SK-N-SH (cell line): ENCODE data around the gene CLMP. TPM values are rescaled to one million over a fixed set of nuclear protein-coding genes. Genes with fewer than 3 reads are reported as not detected.

ENCODE experiments used
- CTCF ChIA-PET: fragments of 300-600, 350-600 bp; formaldehyde crosslinking; extraction: SDS; loops from one replicate; lab custom pipeline; 2021; lab: Yijun Ruan, JAX
- POLR2A ChIA-PET: fragments of 350-600 bp; sonication (Branson Sonifier 250); formaldehyde crosslinking; extraction: SDS; loops from one replicate; lab custom pipeline; 2020; ENCODE audit warnings: antibody characterized with exemption, inconsistent platforms; lab: Yijun Ruan, JAX
- DNase-seq: peaks from one replicate; pipeline ENCODE4 v3.0.0; 2012
- H2AFZ ChIP-seq: fragments of 200-600 bp; sonication (generic); 2 replicates; pipeline ENCODE4 v1.8.1; 2016; ENCODE audit warnings: antibody characterized with exemption, mild to moderate bottlenecking, low read depth
- H3F3A ChIP-seq: fragments of 200-600 bp; sonication (generic); replicated peaks from 2 replicates; pipeline ENCODE3; 2016; ENCODE audit warnings: antibody characterized with exemption, mild to moderate bottlenecking; ENCODE audit not compliant: insufficient read depth
- H3K27ac ChIP-seq, 2 experiments: fragments of 200-500 bp in 1 of 2; fragments of 200-600 bp in 1 of 2; sonication (Bioruptor generic) in 1 of 2; sonication (generic), shearing (Covaris generic) in 1 of 2; 2 replicates each; pipeline versions ENCODE4 v1.5.1 to v1.6.1; 2014 to 2016; ENCODE audit warnings: low read depth in 2 of 2, inconsistent platforms in 1 of 2, low read length in 1 of 2, mild to moderate bottlenecking in 1 of 2, mixed read lengths in 1 of 2
- H3K27me3 ChIP-seq: fragments of 200-600 bp; sonication (generic), shearing (Covaris generic); 2 replicates; pipeline ENCODE4 v1.6.1; 2016; ENCODE audit warnings: mixed run types; ENCODE audit not compliant: insufficient read depth
- H3K36me3 ChIP-seq, 2 experiments: fragments of 200-500 bp in 1 of 2; fragments of 200-600 bp in 1 of 2; sonication (Bioruptor generic) in 1 of 2; sonication (generic) in 1 of 2; replicated peaks in 1 of 2; 2 replicates each; pipeline versions ENCODE3 to v1.5.1; 2014 to 2016; ENCODE audit warnings: low read length in 1 of 2, mild to moderate bottlenecking in 1 of 2; ENCODE audit not compliant: insufficient read depth in 2 of 2, control insufficient read depth in 1 of 2
- H3K4me1 ChIP-seq, 2 experiments: fragments of 200-500 bp in 1 of 2; fragments of 200-600 bp in 1 of 2; sonication (Bioruptor generic) in 1 of 2; sonication (generic), shearing (Covaris generic) in 1 of 2; 2 replicates each; pipeline versions ENCODE4 v1.5.1 to v1.6.1; 2014 to 2016; ENCODE audit warnings: low read depth in 1 of 2, low read length in 1 of 2, mixed run types in 1 of 2; ENCODE audit not compliant: insufficient read depth in 2 of 2, control insufficient read depth in 1 of 2
- H3K4me2 ChIP-seq: fragments of 200-600 bp; sonication (generic), shearing (Covaris generic); 2 replicates; pipeline ENCODE4 v1.6.1; 2017; ENCODE audit warnings: mixed run types
- H3K4me3 ChIP-seq, 2 experiments: fragments of 200-500 bp in 1 of 2; fragments of 200-600 bp in 1 of 2; sonication (Bioruptor generic) in 1 of 2; sonication (generic), shearing (Covaris generic) in 1 of 2; 2 replicates each; pipeline versions ENCODE4 v1.5.1 to v1.8.1; 2014 to 2016; ENCODE audit warnings: low read depth in 2 of 2, inconsistent platforms in 1 of 2, low read length in 1 of 2, mild to moderate bottlenecking in 1 of 2, mixed read lengths in 1 of 2, moderate library complexity in 1 of 2
- H3K79me2 ChIP-seq: fragments of 200-600 bp; sonication (generic); 2 replicates; pipeline ENCODE4 v1.8.1; 2017; ENCODE audit warnings: mild to moderate bottlenecking; ENCODE audit not compliant: insufficient read depth
- H3K9ac ChIP-seq: fragments of 200-600 bp; sonication (generic); 2 replicates; pipeline ENCODE4 v1.6.1; 2017; ENCODE audit warnings: mixed run types
- H3K9me2 ChIP-seq: fragments of 200-600 bp; sonication (generic); 2 replicates; pipeline ENCODE4 v1.6.1; 2017; ENCODE audit warnings: mixed run types
- H3K9me3 ChIP-seq: fragments of 200-600 bp; sonication (generic); 2 replicates; pipeline ENCODE4 v1.6.1; 2017; ENCODE audit warnings: mixed run types, mild to moderate bottlenecking, moderate library complexity
- H4K20me1 ChIP-seq: fragments of 200-600 bp; sonication (generic); 2 replicates; pipeline ENCODE4 v1.6.1; 2017; ENCODE audit warnings: mild to moderate bottlenecking, mixed run types; ENCODE audit not compliant: insufficient read depth
- EZH2phosphoT487 ChIP-seq: fragments of 200-600 bp; sonication (generic); IDR thresholded peaks from 2 replicates; pipeline ENCODE4 v1.6.1; 2017; ENCODE audit warnings: low read depth, mixed run types, mild to moderate bottlenecking, antibody characterized with exemption, moderate library complexity, borderline replicate concordance
- FOXM1 ChIP-seq: IDR thresholded peaks from 2 replicates; pipeline ENCODE4 v1.4.0; 2012; ENCODE audit warnings: low read depth, mild to moderate bottlenecking
- MEF2A ChIP-seq: IDR thresholded peaks from 2 replicates; pipeline ENCODE4 v1.4.0; 2012; ENCODE audit warnings: low read depth, borderline replicate concordance
- NRF1 ChIP-seq: IDR thresholded peaks from 2 replicates; pipeline ENCODE4 v1.6.1; 2012; ENCODE audit warnings: low read depth, mild to moderate bottlenecking, low read length
- POLR2AphosphoS5 ChIP-seq: IDR thresholded peaks from 2 replicates; pipeline ENCODE4 v1.6.1; 2012; ENCODE audit warnings: low read depth, low read length
- RCOR1 ChIP-seq: fragments of 150-350 bp; IDR thresholded peaks from 2 replicates; pipeline ENCODE4 v1.6.1; 2017; ENCODE audit warnings: antibody characterized with exemption, low read length
- REST ChIP-seq: IDR thresholded peaks from 2 replicates; pipeline ENCODE4 v1.6.1; 2012; ENCODE audit warnings: mild to moderate bottlenecking, low read depth, low read length, moderate library complexity
- RFX5 ChIP-seq: IDR thresholded peaks from 2 replicates; pipeline ENCODE4 v1.6.1; 2012; ENCODE audit warnings: mild to moderate bottlenecking, improper control_type of control experiment, low read length
- RXRA ChIP-seq: IDR thresholded peaks from 2 replicates; pipeline ENCODE4 v1.4.0; 2012; ENCODE audit warnings: low read depth, mild to moderate bottlenecking, borderline replicate concordance
- TAF1 ChIP-seq: IDR thresholded peaks from 2 replicates; pipeline ENCODE4 v1.6.1; 2012; ENCODE audit warnings: low read depth, mild to moderate bottlenecking, low read length, moderate library complexity, borderline replicate concordance
- USF1 ChIP-seq: IDR thresholded peaks from 2 replicates; pipeline ENCODE4 v1.4.0; 2012; ENCODE audit warnings: low read depth, borderline replicate concordance
- USF2 ChIP-seq: fragments of 150-350 bp; IDR thresholded peaks from 2 replicates; pipeline ENCODE4 v1.6.1; 2017; ENCODE audit warnings: antibody characterized with exemption, low read length, low read depth, borderline replicate concordance
- YY1 ChIP-seq: IDR thresholded peaks from 2 replicates; pipeline ENCODE4 v1.4.0; 2012; ENCODE audit warnings: low read depth, mild to moderate bottlenecking
- ZBTB33 ChIP-seq: IDR thresholded peaks from 2 replicates; pipeline ENCODE4 v1.4.0; 2012; ENCODE audit warnings: low read depth, borderline replicate concordance
- WGBS: methylation state at CpG from one replicate; pipeline ENCODE4 v1.1.6; 2017; ENCODE audit warnings: low lambda C conversion rate; 5-methylcytosine and 5-hydroxymethylcytosine counted together
- polyA plus RNA-seq, 3 experiments: library from polyadenylated mRNA; depleted of rRNA; stranded (reverse); fragments of >200 nt; gene quantifications; 2 replicates each; pipeline ENCODE4 v1.2.3, GENCODE V29; 2012
- TF ChIP-seq, protein P1 (sequence below): IDR thresholded peaks from 2 replicates; pipeline ENCODE4; 2012
- TF ChIP-seq, protein P2 (sequence below): IDR thresholded peaks from 2 replicates; pipeline ENCODE4 v1.4.0; 2012; ENCODE audit warnings: low read depth

Gene CLMP
- polyA plus RNA-seq, 1 of the 3 experiments (the other 2 are of a cell fraction), result 61.9 TPM

- H3K27ac ChIP-seq, result no peak overlapping the region
Measured at GRCh38 chr11:123168241-123168640, 26.8 kb downstream of the CLMP start.

GRCh38 chr11:123166071-123166559, 28.9 kb downstream of the CLMP start:
- H4K20me1 ChIP-seq, result no peaks in the 10 kb centered on the region; the same call in 1 of the 2 replicates
- H3K9ac ChIP-seq, result no peak overlapping the region
- peaks cover 21% of the 10 kb centered on the region for H3F3A ChIP-seq
- H3K9me2 ChIP-seq, result no peaks in the 10 kb centered on the region
- no peaks in the 10 kb centered on the region for H3K27me3 ChIP-seq
- H3K36me3 ChIP-seq, result peaks cover 14 to 17% of the 10 kb centered on the region in 2 experiments
- no peak overlapping the region for H3K4me3 ChIP-seq
- ChIA-PET CTCF (interaction anchor here (0.6 to 4.3 kb wide), 18 partner anchors 10 to 98 kb away, joined by 3 to 24 read pairs (median 4); no protein-coding TSS in a partner anchor), POLR2A (interaction anchor here (0.7 to 1.0 kb wide), 2 partner anchors 29 kb away, joined by 3 to 4 read pairs; partner anchors contain the start of gene CLMP)
- no peak overlapping the region for H2AFZ ChIP-seq
- H3K27ac ChIP-seq, result peak overlapping the region; percentile 33 to 83; a peak in 3 of 4 replicates
- 0 out of 2 replicates have a peak overlapping the region, but pooled peaks have one; percentile 1 for H3K4me2 ChIP-seq
- peaks cover 17 to 39% of the 10 kb centered on the region in 2 experiments; a peak in 2 of 4 replicates for H3K4me1 ChIP-seq
- WGBS, result 65% methylated on average over 7 of the region's 10 CpGs
- no peaks in the 10 kb centered on the region for H3K9me3 ChIP-seq
- DNase-seq, result peak; percentile 64
- H3K79me2 ChIP-seq, result peaks cover 98% of the 10 kb centered on the region
- TF ChIP-seq YY1 (no peak), NRF1 (no peak), ZBTB33 (no peak), MEF2A (no peak), EZH2phosphoT487 (no peak), USF1 (no peak), FOXM1 (no peak), REST (no peak), POLR2AphosphoS5 (0 out of 2 replicates have a peak, but pooled peaks have one; percentile 20), USF2 (no peak), RXRA (no peak), RCOR1 (0 out of 2 replicates have a peak, but pooled peaks have one; percentile 14), TAF1 (no peak), RFX5 (no peak)
- TF ChIP-seq, protein P1, sequence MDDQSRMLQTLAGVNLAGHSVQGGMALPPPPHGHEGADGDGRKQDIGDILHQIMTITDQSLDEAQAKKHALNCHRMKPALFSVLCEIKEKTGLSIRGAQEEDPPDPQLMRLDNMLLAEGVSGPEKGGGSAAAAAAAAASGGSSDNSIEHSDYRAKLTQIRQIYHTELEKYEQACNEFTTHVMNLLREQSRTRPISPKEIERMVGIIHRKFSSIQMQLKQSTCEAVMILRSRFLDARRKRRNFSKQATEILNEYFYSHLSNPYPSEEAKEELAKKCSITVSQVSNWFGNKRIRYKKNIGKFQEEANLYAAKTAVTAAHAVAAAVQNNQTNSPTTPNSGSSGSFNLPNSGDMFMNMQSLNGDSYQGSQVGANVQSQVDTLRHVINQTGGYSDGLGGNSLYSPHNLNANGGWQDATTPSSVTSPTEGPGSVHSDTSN, result 0 out of 2 replicates have a peak, but pooled peaks have one; percentile 10
- TF ChIP-seq, protein P2, sequence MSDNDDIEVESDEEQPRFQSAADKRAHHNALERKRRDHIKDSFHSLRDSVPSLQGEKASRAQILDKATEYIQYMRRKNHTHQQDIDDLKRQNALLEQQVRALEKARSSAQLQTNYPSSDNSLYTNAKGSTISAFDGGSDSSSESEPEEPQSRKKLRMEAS, result no peak

More at GRCh38 chr11:123168241-123168640, 26.8 kb downstream of the CLMP start:
- Histone ChIP-seq H3K9ac (no peak overlapping the region), H3K27me3 (no peaks in the 10 kb centered on the region), H3K9me2 (no peaks in the 10 kb centered on the region), H2AFZ (no peak overlapping the region), H4K20me1 (no peaks in the 10 kb centered on the region; the same call in 1 of the 2 replicates), H3K79me2 (peaks cover 96% of the 10 kb centered on the region), H3K36me3 (peaks cover 14 to 28% of the 10 kb centered on the region in 2 experiments), H3F3A (peaks cover 20% of the 10 kb centered on the region), H3K4me2 (no peak overlapping the region), H3K9me3 (no peaks in the 10 kb centered on the region), H3K4me3 (no peak overlapping the region), H3K4me1 (peaks cover 9 to 32% of the 10 kb centered on the region in 2 experiments; a peak in 2 of 4 replicates)
- CTCF ChIA-PET, result interaction anchor here (0.6 to 4.3 kb wide), 8 partner anchors 11 to 93 kb away, joined by 3 to 24 read pairs (median 5); no protein-coding TSS in a partner anchor
- no peak for DNase-seq
- POLR2A ChIA-PET, result no interaction called here
- 88% methylated on average over 5 of the region's 5 CpGs for WGBS
- TF ChIP-seq YY1, result no peak
